GM12874 (cell line): ENCODE results near the gene LRRC23.

Experiments
- TF ChIP-seq, protein P1 (sequence below): IDR thresholded peaks from 2 replicates; pipeline ENCODE4 v1.5.1; 2011; ENCODE audit warnings: low read depth, mild to moderate bottlenecking, control low read depth, low read length, moderate library complexity; ENCODE audit not compliant: insufficient read depth

The LRRC23 gene

DNA sequence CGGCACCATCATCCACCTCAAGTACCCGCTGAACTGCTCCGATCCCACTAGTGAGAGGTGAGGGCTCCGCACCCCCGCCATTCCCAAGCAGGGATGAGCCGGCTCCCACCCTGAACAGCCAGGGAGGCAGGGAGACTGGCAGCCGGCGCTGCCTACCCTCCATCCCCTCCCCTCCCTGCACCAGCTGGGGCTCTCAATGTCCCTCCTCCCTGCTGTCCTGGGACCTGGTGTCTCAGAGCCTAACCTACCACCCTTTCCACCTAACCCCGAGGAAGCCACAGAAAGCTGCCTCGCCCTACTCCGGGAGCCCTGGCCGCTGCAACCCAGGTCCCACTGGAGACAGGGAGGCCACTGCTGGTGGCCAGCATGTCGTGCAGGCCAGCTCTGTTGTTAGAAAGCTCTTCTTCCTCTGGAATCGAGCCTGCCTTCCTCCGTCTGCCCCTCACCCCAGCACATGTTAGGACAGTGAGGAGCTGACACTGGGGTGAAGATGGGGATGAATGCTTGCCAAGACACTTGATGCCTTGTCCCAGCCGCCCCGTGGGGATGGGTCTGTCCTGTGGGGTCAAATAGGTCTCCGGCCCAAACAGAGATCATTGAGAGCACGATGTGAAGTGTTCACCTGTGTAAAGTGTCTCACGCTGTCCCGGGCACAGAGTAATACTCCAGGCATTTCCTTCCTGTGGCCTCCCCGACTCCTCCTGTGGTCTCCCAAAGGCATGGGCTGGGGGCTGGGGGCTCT lies 47.7 kb downstream of the LRRC23 start:
- TF ChIP-seq, protein P1, sequence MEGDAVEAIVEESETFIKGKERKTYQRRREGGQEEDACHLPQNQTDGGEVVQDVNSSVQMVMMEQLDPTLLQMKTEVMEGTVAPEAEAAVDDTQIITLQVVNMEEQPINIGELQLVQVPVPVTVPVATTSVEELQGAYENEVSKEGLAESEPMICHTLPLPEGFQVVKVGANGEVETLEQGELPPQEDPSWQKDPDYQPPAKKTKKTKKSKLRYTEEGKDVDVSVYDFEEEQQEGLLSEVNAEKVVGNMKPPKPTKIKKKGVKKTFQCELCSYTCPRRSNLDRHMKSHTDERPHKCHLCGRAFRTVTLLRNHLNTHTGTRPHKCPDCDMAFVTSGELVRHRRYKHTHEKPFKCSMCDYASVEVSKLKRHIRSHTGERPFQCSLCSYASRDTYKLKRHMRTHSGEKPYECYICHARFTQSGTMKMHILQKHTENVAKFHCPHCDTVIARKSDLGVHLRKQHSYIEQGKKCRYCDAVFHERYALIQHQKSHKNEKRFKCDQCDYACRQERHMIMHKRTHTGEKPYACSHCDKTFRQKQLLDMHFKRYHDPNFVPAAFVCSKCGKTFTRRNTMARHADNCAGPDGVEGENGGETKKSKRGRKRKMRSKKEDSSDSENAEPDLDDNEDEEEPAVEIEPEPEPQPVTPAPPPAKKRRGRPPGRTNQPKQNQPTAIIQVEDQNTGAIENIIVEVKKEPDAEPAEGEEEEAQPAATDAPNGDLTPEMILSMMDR: no peak

DNA sequence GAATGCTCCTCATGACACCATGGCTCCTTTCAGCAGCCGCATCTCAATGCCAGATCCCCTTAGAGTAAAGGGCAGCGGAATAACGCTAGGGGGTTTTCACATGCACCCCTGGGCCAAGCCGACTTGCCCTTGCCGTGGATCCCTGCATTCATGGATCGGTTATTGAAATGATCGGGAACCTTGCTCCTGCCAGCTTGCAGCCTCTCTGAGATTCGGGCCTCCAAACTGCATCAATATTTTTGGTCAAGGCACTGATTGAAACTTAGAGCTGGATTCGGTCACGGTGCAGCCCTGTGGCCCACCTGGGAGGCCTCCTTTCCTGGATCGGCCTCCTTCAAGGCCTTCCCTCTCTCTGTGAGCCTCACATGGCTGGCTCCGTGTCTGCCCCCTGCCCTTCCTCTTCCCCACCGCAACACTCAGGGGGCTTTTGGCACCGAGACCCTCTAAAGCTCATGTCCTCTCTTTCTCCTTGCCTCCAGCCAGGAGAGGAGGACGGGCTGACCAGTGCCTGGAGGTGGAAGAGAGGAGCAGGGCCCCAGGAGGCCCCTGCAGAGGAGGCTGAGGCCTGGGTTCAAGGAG lies 48.3 kb downstream of the LRRC23 start:
- TF ChIP-seq, protein P1: no peak

DNA sequence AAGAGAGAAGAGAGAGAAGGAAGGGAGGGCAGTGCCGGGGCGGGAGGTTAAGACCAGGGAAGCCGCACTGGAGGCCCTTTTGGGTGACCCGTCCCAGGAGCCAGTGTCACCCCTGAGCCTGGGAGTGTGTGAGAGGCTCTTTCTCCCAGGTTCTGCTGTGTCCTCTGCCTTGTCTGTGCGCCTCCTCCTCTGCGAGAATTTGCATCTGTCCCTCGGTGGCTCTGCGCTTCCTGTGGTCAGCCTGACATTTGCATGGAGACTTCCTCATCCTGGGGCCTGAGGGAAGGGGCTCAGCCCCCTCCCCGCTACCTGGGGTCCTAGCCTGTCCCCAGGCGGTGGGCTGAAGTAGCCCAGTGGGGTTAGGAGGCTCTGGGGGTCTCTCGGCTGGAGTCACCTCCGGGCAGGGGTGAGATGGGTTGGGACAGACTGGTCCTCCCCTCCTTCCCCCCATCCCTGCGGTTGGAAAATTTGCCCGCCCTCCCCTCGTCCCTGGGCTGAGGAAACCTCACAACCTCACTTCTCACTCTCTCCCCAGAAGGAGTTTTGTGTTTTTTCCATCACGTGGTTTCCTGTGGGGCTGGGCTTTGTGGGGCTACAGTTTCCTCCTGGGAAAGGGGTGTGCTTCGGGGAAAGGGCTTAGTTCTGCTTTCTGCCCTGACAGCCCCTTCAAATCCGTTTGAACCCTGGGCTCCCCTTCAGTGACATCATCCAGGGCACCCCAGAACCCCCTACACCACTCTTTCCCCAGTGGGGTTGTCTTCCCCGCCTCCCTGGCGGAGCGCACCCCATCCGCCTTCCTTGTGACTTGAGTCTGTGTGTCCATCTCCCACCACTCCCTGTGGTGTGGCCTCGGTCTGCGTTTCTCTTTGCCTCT lies 49.1 kb downstream of the LRRC23 start:
- TF ChIP-seq, protein P1: no peak

DNA sequence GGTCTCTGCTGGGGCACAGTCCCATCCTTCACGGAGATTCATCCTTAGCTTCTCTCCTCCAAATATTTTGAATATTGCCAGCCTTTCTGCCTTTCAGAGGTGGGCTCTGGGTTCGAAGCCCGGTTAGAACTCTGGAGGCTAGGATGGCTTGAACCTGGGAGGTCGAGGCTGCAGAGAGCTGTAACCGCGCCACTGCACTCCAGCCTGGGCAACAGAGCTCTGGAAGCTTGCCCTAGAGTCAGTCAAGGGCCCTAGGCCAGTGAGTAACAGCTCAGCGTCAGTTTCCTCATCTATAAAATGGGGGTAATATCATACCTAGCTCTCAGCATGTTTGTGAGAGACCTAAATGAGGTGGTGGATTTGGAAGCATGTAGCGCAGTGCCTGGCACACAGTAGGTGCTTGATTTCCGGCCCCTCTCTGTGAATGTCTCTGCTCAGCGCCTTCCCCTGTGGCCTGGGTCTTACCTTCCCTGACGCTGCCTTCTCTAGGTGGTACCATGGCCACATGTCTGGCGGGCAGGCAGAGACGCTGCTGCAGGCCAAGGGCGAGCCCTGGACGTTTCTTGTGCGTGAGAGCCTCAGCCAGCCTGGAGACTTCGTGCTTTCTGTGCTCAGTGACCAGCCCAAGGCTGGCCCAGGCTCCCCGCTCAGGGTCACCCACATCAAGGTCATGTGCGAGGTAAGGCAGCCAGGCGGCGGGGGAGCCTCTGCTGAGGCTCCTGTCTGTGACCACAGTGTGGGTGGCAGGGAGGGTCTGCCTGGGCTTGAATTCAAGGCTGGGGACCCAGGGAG lies 49.9 kb downstream of the LRRC23 start:
- TF ChIP-seq, protein P1: no peak

DNA sequence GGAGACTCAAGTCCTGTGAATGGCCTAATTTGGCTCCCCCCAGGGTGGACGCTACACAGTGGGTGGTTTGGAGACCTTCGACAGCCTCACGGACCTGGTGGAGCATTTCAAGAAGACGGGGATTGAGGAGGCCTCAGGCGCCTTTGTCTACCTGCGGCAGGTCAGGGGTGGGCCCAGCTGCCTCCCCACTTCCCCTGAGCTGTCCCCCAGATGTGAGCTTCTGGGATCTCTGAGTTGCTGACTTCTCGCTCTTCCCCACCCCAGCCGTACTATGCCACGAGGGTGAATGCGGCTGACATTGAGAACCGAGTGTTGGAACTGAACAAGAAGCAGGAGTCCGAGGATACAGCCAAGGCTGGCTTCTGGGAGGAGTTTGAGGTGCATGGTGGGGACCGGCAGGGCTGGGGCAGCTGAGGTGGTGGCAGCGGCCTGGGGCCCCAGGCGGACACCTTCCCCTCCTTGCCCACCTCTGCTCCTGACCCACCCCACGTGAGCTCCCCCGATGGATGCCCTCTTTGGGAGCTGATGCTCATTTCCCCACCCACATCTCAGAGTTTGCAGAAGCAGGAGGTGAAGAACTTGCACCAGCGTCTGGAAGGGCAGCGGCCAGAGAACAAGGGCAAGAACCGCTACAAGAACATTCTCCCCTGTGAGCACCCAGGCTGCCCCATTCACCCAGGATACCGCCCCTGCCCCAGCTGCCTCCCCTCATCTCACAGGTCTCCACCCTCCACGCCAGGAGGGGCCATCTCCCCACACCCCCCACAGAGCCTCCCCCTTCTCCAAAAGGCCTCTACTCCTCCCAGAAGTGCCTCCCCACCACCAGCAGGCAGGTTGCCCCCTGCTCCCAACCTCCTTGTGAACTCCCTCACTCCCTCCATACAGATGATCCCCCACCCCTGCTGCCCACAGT lies 50.7 kb downstream of the LRRC23 start:
- TF ChIP-seq, protein P1: no peak

DNA sequence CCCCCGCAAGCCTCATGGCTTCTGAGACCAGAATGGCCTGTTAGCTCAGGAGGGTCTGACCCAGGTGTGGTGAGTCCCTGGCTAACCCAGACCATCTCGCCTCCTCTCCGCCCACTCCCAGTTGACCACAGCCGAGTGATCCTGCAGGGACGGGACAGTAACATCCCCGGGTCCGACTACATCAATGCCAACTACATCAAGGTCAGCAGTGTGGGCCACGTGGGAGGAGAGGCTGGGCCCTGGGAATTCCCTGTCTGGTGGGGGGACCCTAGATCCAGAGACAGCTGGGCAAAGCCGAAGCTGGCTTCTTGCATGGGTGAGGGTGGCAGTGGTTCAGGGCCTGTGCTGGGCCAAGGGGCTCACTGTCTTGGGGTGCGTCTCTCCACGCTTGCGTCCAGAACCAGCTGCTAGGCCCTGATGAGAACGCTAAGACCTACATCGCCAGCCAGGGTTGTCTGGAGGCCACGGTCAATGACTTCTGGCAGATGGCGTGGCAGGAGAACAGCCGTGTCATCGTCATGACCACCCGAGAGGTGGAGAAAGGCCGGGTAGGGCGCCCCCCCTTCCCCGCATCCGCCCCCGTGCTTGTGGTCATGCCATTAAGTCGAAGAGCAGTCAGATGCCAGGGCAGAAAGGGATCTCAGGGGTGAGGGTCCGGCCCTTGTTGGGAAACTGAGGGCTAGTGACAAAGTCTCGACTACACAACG lies 51.6 kb downstream of the LRRC23 start:
- TF ChIP-seq, protein P1: no peak
